ENCODE results near the gene NPR1. TPM values are rescaled to one million over a fixed set of nuclear protein-coding genes. Genes with fewer than 3 reads are reported as not detected.
A peak's percentile ranks its signal among the peaks of the same experiment; 100 is the strongest.

The NPR1 gene
- total and polyA plus RNA-seq, 2 of the 13 experiments (the other 11 are each of a cell fraction or from before 2014, with no cell fraction given), result not detected

GRCh38 chr1:153658400-153659174 is 19.9 kb upstream of the NPR1 start, which contains the start of gene SNAPIN (continued):
- TF ChIP-seq CEBPB (IDR thresholded peaks at IDR 0.05; ENCODE audit: borderline replicate concordance, low read depth, low read length), result no peak
- TF ChIP-seq ZFP90 (CRISPR knock-in tag; IDR thresholded peaks at IDR 0.05; ENCODE audit: borderline replicate concordance), result 0 out of 2 replicates have a peak, but pooled peaks have one; percentile 67
- TF ChIP-seq ZBTB38 (CRISPR knock-in tag; IDR thresholded peaks at IDR 0.05), result peak; percentile 80; the same call in 1 of the 2 replicates
- no peak for TF ChIP-seq SATB2 (CRISPR knock-in tag; IDR thresholded peaks at IDR 0.05)
- no peak for TF ChIP-seq ZNF614 (CRISPR knock-in tag; IDR thresholded peaks at IDR 0.05; ENCODE audit: borderline replicate concordance)
- no peak for TF ChIP-seq RCOR2 (CRISPR knock-in tag; IDR thresholded peaks at IDR 0.05)
- TF ChIP-seq ZNF766 (CRISPR knock-in tag; IDR thresholded peaks at IDR 0.05; ENCODE audit: borderline replicate concordance), result peak; percentile 24; the same call in 1 of the 2 replicates
- TF ChIP-seq ZBTB34 (CRISPR knock-in tag; IDR thresholded peaks at IDR 0.05), result no peak
- TF ChIP-seq PHB2 (IDR thresholded peaks at IDR 0.05; ENCODE audit: partially characterized antibody), result no peak
- TF ChIP-seq, protein P1, sequence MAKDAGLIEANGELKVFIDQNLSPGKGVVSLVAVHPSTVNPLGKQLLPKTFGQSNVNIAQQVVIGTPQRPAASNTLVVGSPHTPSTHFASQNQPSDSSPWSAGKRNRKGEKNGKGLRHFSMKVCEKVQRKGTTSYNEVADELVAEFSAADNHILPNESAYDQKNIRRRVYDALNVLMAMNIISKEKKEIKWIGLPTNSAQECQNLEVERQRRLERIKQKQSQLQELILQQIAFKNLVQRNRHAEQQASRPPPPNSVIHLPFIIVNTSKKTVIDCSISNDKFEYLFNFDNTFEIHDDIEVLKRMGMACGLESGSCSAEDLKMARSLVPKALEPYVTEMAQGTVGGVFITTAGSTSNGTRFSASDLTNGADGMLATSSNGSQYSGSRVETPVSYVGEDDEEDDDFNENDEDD (CRISPR knock-in tag; IDR thresholded peaks at IDR 0.05; ENCODE audit: borderline replicate concordance), result peak; percentile 63; the same call in 1 of the 2 replicates
- TF ChIP-seq, protein P2, sequence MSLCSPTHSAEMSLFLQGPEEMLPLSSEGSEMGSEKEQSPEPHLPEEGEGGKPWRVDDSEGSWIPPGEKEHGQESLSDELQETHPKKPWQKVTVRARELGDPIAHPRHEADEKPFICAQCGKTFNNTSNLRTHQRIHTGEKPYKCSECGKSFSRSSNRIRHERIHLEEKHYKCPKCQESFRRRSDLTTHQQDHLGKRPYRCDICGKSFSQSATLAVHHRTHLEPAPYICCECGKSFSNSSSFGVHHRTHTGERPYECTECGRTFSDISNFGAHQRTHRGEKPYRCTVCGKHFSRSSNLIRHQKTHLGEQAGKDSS (CRISPR knock-in tag; IDR thresholded peaks at IDR 0.05; ENCODE audit: borderline replicate concordance, low read depth), result no peak
- TF ChIP-seq ZHX2 (IDR thresholded peaks at IDR 0.05; ENCODE audit: low read depth), result 0 out of 2 replicates have a peak, but pooled peaks have one; percentile 49
- no peak for TF ChIP-seq ZHX2 (CRISPR knock-in tag; IDR thresholded peaks at IDR 0.05; ENCODE audit: borderline replicate concordance)
- peak; percentile 36; the same call in 1 of the 2 replicates for TF ChIP-seq MTA1 (CRISPR knock-in tag; IDR thresholded peaks at IDR 0.05; ENCODE audit: borderline replicate concordance)
- TF ChIP-seq, protein P3, sequence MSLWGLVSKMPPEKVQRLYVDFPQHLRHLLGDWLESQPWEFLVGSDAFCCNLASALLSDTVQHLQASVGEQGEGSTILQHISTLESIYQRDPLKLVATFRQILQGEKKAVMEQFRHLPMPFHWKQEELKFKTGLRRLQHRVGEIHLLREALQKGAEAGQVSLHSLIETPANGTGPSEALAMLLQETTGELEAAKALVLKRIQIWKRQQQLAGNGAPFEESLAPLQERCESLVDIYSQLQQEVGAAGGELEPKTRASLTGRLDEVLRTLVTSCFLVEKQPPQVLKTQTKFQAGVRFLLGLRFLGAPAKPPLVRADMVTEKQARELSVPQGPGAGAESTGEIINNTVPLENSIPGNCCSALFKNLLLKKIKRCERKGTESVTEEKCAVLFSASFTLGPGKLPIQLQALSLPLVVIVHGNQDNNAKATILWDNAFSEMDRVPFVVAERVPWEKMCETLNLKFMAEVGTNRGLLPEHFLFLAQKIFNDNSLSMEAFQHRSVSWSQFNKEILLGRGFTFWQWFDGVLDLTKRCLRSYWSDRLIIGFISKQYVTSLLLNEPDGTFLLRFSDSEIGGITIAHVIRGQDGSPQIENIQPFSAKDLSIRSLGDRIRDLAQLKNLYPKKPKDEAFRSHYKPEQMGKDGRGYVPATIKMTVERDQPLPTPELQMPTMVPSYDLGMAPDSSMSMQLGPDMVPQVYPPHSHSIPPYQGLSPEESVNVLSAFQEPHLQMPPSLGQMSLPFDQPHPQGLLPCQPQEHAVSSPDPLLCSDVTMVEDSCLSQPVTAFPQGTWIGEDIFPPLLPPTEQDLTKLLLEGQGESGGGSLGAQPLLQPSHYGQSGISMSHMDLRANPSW (CRISPR knock-in tag; IDR thresholded peaks at IDR 0.05; ENCODE audit: borderline replicate concordance), result no peak
- peak; percentile 34; the same call in 1 of the 2 replicates for TF ChIP-seq NFYC (CRISPR knock-in tag; IDR thresholded peaks at IDR 0.05)

All from HepG2 (cell line).